H9 (cell line): ENCODE data around the gene LCMT1. TPM values are rescaled to one million over a fixed set of nuclear protein-coding genes. Genes with fewer than 3 reads are reported as not detected.

Source experiments
- DNase-seq: peaks from one replicate; pipeline ENCODE4 v3.0.0-alpha.2; 2017
- H2AFZ ChIP-seq: one replicate; pipeline ENCODE4 v1.6.1; 2013; ENCODE audit warnings: mild to moderate bottlenecking, low read length, control low read depth, moderate library complexity
- H2AK5ac ChIP-seq: 2 replicates; pipeline ENCODE4 v1.6.1; 2013; ENCODE audit warnings: low read length, control low read depth, mixed read lengths; ENCODE audit not compliant: insufficient read length
- H2BK120ac ChIP-seq: one replicate; pipeline ENCODE4 v1.6.1; 2013; ENCODE audit warnings: low read depth, mild to moderate bottlenecking, low read length, control low read depth, inconsistent platforms; ENCODE audit not compliant: poor library complexity, severe bottlenecking
- H2BK12ac ChIP-seq: 2 replicates; pipeline ENCODE4 v1.6.1; 2013; ENCODE audit warnings: low read length, control low read depth, mixed read lengths, low read depth; ENCODE audit not compliant: insufficient read length
- H2BK15ac ChIP-seq: 2 replicates; pipeline ENCODE4 v1.6.1; 2013; ENCODE audit warnings: low read depth, low read length, control low read depth
- H2BK20ac ChIP-seq: one replicate; pipeline ENCODE4 v1.6.1; 2013; ENCODE audit warnings: low read depth, mild to moderate bottlenecking, low read length, control low read depth, inconsistent platforms; ENCODE audit not compliant: poor library complexity, severe bottlenecking
- H2BK5ac ChIP-seq: 2 replicates; pipeline ENCODE4 v1.6.1; 2013; ENCODE audit warnings: low read length, control low read depth, mixed read lengths; ENCODE audit not compliant: insufficient read length
- H3K14ac ChIP-seq: 2 replicates; pipeline ENCODE4 v1.6.1; 2013; ENCODE audit warnings: low read length, control low read depth; ENCODE audit not compliant: insufficient read depth
- H3K18ac ChIP-seq: 2 replicates; pipeline ENCODE4 v1.6.1; 2013; ENCODE audit warnings: low read depth, mild to moderate bottlenecking, mixed read lengths, low read length, control low read depth; ENCODE audit not compliant: insufficient read length
- H3K23ac ChIP-seq: 2 replicates; pipeline ENCODE4 v1.6.1; 2013; ENCODE audit warnings: low read length, control low read depth, mixed read lengths, low read depth; ENCODE audit not compliant: insufficient read length
- H3K23me2 ChIP-seq: 2 replicates; pipeline ENCODE4 v1.6.1; 2013; ENCODE audit warnings: low read depth, mild to moderate bottlenecking, mixed read lengths, low read length, control low read depth; ENCODE audit not compliant: insufficient read length, poor library complexity, severe bottlenecking
- H3K27ac ChIP-seq: 2 replicates; pipeline ENCODE4 v1.5.1; 2013; ENCODE audit warnings: low read length, control low read depth, mixed read lengths, low read depth; ENCODE audit not compliant: insufficient read length
- H3K27me3 ChIP-seq: 2 replicates; pipeline ENCODE4 v1.6.1; 2013; ENCODE audit warnings: low read length, control low read depth, inconsistent platforms; ENCODE audit not compliant: insufficient read depth
- H3K4ac ChIP-seq: 2 replicates; pipeline ENCODE4 v1.6.1; 2013; ENCODE audit warnings: low read depth, mild to moderate bottlenecking, control low read depth, inconsistent platforms, low read length, moderate library complexity
- H3K4me1 ChIP-seq: 2 replicates; pipeline ENCODE4 v1.6.1; 2013; ENCODE audit warnings: low read length, control low read depth, inconsistent platforms; ENCODE audit not compliant: insufficient read depth
- H3K4me2 ChIP-seq: 2 replicates; pipeline ENCODE4 v1.6.1; 2013; ENCODE audit warnings: low read length, control low read depth, mixed read lengths; ENCODE audit not compliant: insufficient read length, insufficient read depth
- H3K56ac ChIP-seq: 2 replicates; pipeline ENCODE4 v1.6.1; 2013; ENCODE audit warnings: low read depth, mild to moderate bottlenecking, mixed read lengths, low read length, control low read depth; ENCODE audit not compliant: insufficient read length
- H3K79me1 ChIP-seq: 2 replicates; pipeline ENCODE4 v1.6.1; 2013; ENCODE audit warnings: low read depth, mild to moderate bottlenecking, moderate library complexity, low read length, control low read depth, inconsistent platforms; ENCODE audit not compliant: insufficient read depth, poor library complexity, severe bottlenecking
- H3K79me2 ChIP-seq: 2 replicates; pipeline ENCODE4 v1.6.1; 2013; ENCODE audit warnings: low read length, control low read depth, inconsistent platforms; ENCODE audit not compliant: insufficient read depth
- H3K9ac ChIP-seq: 2 replicates; pipeline ENCODE4 v1.6.1; 2013; ENCODE audit warnings: low read length, control low read depth, mixed read lengths; ENCODE audit not compliant: insufficient read length; ENCODE audit errors: extremely low read depth
- H3K9me3 ChIP-seq: one replicate; pipeline ENCODE4 v1.6.1; 2013; ENCODE audit warnings: low read depth, low read length, inconsistent platforms; ENCODE audit not compliant: control insufficient read depth
- H3T11ph ChIP-seq: one replicate; pipeline ENCODE4 v1.6.1; 2013; ENCODE audit warnings: mild to moderate bottlenecking, low read length, control low read depth, inconsistent platforms
- H4K20me1 ChIP-seq: one replicate; pipeline ENCODE4 v1.6.1; 2013; ENCODE audit not compliant: control insufficient read depth, insufficient read length, insufficient read depth
- H4K5ac ChIP-seq: 2 replicates; pipeline ENCODE4 v1.6.1; 2013; ENCODE audit warnings: low read depth, mild to moderate bottlenecking, mixed read lengths, low read length, control low read depth; ENCODE audit not compliant: insufficient read length
- H4K8ac ChIP-seq: replicated peaks from 2 replicates; pipeline ENCODE4 v1.6.1; 2013; ENCODE audit warnings: low read length, control low read depth, mixed read lengths, low read depth; ENCODE audit not compliant: insufficient read length
- H4K91ac ChIP-seq: 2 replicates; pipeline ENCODE4 v1.6.1; 2013; ENCODE audit warnings: low read depth, mild to moderate bottlenecking, moderate library complexity, mixed read lengths, low read length, control low read depth; ENCODE audit not compliant: insufficient read length
- H3K27ac Mint-ChIP-seq, 3 experiments: 2 replicates in 2 of 3; 3 replicates in 1 of 3; pipeline ENCODE4 v1.8.0; 2020 to 2021; ENCODE audit warnings: mixed read lengths in 3 of 3, mild to moderate bottlenecking in 1 of 3, moderate library complexity in 1 of 3
- H3K27me3 Mint-ChIP-seq: 2 replicates; pipeline ENCODE4 v1.8.0; 2021; ENCODE audit warnings: low read depth, mild to moderate bottlenecking, moderate library complexity, mixed read lengths
- H3K36me3 Mint-ChIP-seq, 3 experiments: 2 replicates in 2 of 3; 3 replicates in 1 of 3; pipeline ENCODE4 v1.8.0; 2020 to 2021; ENCODE audit warnings: low read depth in 3 of 3, mixed read lengths in 3 of 3; ENCODE audit not compliant: insufficient read depth in 1 of 3
- H3K4me1 Mint-ChIP-seq, 2 experiments: 2 replicates each; pipeline ENCODE4 v1.8.0; 2020; ENCODE audit warnings: mixed read lengths in 2 of 2
- H3K4me3 Mint-ChIP-seq, 2 experiments: 2 replicates in 1 of 2; 3 replicates in 1 of 2; pipeline ENCODE4 v1.8.0; 2020 to 2021; ENCODE audit warnings: mild to moderate bottlenecking in 2 of 2, mixed read lengths in 2 of 2, moderate library complexity in 1 of 2
- H3K9me3 Mint-ChIP-seq, 2 experiments: 2 replicates in 1 of 2; 3 replicates in 1 of 2; pipeline ENCODE4 v1.8.0; 2020; ENCODE audit warnings: mild to moderate bottlenecking in 2 of 2, mixed read lengths in 2 of 2, moderate library complexity in 1 of 2
- WGBS: extraction: QIAGEN DNeasy Blood & Tissue Kit; methylation state at CpG from one replicate; pipeline ENCODE4 v1.1.7; 2013; ENCODE audit warnings: missing lambda C conversion rate, low lambda C conversion rate, mixed read lengths; ENCODE audit not compliant: insufficient read length; ENCODE audit errors: extremely low coverage; 5-methylcytosine and 5-hydroxymethylcytosine counted together
- total RNA-seq: library from RNA; stranded (reverse); gene quantifications from 2 replicates; pipeline ENCODE4 v1.2.1, GENCODE V29; 2021
- TF ChIP-seq, protein P1 (sequence below): fragments of 200-600 bp; sonication (generic); conservative IDR thresholded peaks from 3 replicates; pipeline ENCODE4 v1.8.0; 2021; ENCODE audit warnings: antibody characterized with exemption, mild to moderate bottlenecking

LCMT1 gene
- total RNA-seq, 1 experiment from 2014 or later: 81.2 TPM

DNA sequence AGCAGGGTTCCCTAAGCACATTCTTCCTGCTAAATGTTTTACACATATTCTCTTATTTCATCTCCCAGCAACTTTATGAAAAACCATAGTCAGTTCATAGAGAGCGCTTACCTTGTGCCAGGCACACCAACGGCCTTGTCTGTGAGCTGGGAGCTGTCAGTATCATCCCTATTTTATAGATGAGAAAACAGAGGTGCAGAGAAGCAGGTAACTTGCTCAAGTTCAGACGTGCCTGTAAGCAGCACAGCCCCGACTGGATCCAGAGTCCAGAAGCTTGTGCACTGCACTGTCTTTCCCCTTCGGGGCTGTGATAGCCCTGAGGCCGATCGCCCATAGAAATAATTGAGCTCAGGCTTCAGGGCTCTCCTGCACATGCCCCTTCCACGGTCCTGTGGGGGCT is 111.4 kb downstream of the LCMT1 start:
- Histone ChIP-seq H3K27me3 (no peaks in the 10 kb centered on the region), H2BK5ac (no peak overlapping the region), H2AK5ac (no peak overlapping the region), H3K4ac (no peak overlapping the region), H3K4me2 (no peak overlapping the region), H2BK120ac (no peak overlapping the region), H4K91ac (no peak overlapping the region), H4K20me1 (no peaks in the 10 kb centered on the region), H3K9ac (no peak overlapping the region), H3K18ac (no peak overlapping the region), H2AFZ (no peak overlapping the region), H3K23ac (no peak overlapping the region), H3K79me2 (no peaks in the 10 kb centered on the region), H3T11ph (no peak overlapping the region), H3K27ac (no peak overlapping the region), H3K14ac (no peak overlapping the region), H2BK12ac (no peak overlapping the region), H4K5ac (no peak overlapping the region), H3K56ac (no peak overlapping the region), H3K79me1 (no peaks in the 10 kb centered on the region), H3K23me2 (no peaks in the 10 kb centered on the region), H2BK20ac (no peak overlapping the region), H3K9me3 (no peaks in the 10 kb centered on the region), H2BK15ac (no peak overlapping the region), H4K8ac (no peak overlapping the region), H3K4me1 (no peaks in the 10 kb centered on the region)
- no peak overlapping the region for H3K27ac Mint-ChIP-seq
- no peaks in the 10 kb centered on the region; the same call in 1 of the 2 replicates for H3K27me3 Mint-ChIP-seq
- DNase-seq: no peak
- no peaks in the 10 kb centered on the region; a peak in 1 of 5 replicates for H3K9me3 Mint-ChIP-seq
- H3K36me3 Mint-ChIP-seq: no peaks in the 10 kb centered on the region
- TF ChIP-seq, protein P1, sequence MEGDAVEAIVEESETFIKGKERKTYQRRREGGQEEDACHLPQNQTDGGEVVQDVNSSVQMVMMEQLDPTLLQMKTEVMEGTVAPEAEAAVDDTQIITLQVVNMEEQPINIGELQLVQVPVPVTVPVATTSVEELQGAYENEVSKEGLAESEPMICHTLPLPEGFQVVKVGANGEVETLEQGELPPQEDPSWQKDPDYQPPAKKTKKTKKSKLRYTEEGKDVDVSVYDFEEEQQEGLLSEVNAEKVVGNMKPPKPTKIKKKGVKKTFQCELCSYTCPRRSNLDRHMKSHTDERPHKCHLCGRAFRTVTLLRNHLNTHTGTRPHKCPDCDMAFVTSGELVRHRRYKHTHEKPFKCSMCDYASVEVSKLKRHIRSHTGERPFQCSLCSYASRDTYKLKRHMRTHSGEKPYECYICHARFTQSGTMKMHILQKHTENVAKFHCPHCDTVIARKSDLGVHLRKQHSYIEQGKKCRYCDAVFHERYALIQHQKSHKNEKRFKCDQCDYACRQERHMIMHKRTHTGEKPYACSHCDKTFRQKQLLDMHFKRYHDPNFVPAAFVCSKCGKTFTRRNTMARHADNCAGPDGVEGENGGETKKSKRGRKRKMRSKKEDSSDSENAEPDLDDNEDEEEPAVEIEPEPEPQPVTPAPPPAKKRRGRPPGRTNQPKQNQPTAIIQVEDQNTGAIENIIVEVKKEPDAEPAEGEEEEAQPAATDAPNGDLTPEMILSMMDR: no peak
- WGBS: no CpG with 5 or more reads among the region's 8 CpGs
- H3K4me3 Mint-ChIP-seq: no peak overlapping the region
- H3K4me1 Mint-ChIP-seq: no peaks in the 10 kb centered on the region
